Measurements from ENCODE around the gene SH2D7.

Gene SH2D7

DNA sequence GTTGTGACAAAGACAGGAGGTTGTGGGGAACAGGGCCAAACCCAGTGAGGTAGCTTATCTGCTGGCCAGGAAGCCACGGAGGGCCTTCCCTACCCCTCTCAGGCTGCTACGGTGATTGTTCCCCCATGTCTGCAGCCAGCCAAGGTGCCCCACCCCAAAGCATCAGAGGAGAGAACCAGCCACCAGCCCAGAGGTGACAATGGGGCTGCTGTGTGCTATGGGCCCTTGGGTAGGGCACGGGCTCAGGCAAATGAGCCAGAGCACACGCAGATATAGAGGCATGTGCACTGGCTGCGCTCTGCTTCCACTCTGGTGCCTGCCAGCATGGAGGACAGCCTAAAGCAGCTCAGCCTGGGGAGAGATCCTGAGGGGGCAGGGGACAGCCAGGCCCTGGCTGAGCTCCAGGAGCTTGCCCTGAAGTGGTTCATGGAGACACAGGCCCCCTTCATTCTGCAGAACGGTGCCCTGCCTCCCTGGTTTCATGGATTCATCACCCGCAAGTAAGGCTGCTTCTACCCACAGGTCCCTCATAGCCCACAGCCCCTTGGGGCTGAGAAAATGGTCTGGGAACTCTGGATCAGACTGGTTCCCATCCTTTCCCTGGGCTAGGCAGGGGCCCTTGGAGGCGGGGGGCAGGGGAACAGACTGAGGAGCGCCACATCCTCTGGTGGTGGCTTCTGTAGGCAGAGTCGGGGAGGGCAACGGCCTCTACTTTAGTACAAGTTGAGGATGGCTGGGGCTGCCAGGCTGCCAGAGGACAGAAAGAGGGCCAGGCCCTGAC is at the start of gene SH2D7:
SH2D7 (plus strand) TSS at position 301 of the 781 bp plus-strand sequence; CDS start at position 325, 24 bp downstream.
- no peak for DNase-seq (ENCODE audit: low spot score)

DNA sequence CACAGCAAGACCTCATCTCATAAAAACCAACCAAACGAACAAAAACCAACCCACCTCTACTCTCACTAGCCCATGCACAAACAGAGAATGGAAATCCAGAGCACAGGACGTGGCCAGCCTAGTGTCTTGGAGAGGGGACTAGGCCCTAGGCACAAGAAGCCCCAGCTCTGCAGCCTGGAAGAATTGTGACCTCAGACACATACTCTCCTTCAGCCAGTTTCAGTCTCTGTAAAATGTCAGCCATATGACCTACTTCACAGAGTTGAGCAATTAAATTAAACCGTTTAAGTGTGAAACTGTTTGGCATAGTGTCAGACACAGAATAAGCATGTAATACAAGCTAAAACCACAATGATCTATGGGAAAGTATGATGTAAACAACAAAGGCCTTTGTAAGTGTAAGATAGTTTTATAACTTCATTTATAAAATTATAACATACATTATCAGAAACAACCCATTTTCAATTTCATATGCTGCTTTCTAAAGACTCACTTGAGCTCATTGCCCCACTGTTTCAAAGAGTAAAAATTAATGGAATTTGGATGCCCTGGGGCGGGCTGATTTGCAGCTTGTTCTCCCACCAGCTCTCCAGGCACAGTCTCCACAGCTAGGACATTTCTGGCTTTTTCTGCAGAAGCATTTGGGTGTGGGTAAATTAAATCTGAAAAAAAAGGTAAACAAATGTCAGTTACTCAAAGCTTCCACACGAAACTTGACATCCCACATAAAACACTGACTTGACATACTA is 47.8 kb upstream of the SH2D7 start:
- DNase-seq (ENCODE audit: low spot score) = no peak

DNA sequence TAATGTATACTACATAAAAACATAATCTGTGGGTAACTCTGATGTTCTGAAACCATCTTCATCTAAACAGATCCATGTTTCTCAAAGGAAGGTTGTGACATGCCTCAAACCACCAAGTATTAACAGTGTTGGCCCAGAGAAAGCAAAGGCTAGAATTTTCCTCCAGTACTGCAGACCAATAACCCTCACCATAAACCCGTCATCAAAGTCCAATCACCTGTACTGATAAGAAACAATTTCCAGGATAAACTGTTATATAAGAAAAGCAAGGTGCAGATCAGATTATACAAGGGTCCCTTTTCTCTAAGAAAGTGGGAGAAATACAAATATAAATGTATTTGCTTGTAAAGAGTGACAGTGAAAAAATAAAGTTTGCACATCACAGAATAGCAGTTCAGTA is 47.2 kb upstream of the SH2D7 start:
- DNase-seq (ENCODE audit: low spot score) = no peak

DNA sequence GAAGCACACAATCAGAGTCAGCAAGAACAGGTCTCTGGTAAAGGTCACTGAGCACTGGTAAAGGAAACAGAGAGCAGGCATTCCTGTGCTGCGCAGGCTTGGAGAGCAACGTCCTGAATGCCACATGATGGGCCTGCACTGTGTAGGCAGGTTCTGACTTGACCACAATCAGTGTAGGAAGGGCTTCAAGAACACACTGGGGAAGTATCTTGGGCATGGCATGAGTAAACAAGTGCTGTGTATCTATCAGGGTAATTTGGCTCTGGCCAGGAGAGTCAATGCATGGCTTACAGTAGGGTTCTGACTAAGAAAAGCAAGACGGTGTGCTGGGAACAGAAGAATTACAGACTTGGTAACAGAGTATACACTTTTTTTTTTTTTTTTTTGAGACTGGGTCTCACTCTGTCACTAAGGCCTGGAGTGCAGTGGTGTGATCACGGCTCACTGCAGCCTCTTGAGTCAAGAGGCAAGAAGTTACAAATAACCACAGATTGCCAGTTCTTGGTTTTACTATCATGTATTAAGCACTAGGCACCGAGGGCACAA is 45.5 kb upstream of the SH2D7 start:
- DNase-seq (ENCODE audit: low spot score) = no peak

DNA sequence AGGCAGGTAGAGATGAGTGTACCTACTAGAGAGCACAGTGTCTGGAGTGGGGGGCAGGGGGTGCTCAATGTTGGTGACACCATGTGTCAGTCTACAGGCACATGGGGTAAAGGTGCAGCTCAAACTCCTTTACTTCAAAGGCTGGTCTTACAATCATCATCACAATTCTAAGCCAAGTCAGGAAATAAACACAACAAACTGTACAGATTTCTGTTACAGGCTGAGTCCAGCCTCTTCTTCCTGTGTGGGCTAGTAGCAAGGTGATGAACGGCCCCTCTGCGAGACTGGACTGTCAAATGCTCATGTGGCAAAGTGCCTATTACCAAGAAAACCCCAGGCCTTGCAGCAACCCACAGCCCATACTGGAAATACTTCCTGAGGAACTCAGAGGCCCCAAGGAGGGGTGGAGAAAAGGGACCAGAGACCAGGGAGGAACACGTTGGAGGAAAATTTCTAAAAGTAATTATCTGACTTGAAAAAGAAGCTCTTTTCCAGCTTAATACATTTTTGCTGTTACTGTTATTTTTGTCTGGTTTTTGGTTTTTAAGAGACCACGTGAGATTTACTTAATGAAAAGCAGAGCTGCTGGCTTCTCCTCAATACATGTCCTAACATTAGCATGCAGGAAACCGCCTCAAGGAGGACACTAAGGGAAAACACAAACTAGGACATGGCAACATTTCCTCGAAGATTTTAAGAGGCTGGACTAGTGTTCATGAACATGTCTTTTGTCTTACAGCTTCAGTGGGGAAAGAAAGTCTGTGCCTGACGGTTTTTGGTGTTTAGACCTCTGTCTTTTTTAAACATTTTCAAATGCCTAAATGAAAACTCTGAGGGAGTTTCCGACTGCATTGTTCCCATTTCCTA is 44.4 kb upstream of the SH2D7 start:
- DNase-seq (ENCODE audit: low spot score) = no peak

GRCh38 chr15:78048628-78048920 is 43.8 kb upstream of the SH2D7 start:
- no peak for DNase-seq (ENCODE audit: low spot score)

GRCh38 chr15:78049691-78050440 is 42.5 kb upstream of the SH2D7 start:
- no peak for DNase-seq (ENCODE audit: low spot score)

DNA sequence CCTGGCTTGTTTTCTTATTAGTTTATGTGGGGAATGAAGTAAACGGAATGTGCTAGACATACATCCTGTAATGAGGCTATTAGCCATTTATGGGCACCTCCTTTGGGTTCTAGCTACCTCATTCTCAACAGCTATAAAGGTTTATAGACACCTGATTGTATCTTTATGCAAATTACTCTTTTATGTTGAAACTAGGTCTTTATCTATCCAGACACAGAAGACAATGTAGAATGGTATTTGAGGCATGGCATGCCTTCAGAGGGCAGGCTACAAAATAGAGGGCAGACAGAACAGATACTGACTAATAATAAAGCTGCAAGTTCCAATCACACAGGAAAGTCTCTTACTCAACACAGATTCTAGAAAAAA is 41.9 kb upstream of the SH2D7 start:
- no peak for DNase-seq (ENCODE audit: low spot score)

GRCh38 chr15:78050826-78051225 is 41.5 kb upstream of the SH2D7 start:
- no peak for DNase-seq (ENCODE audit: low spot score)

- DNase-seq (ENCODE audit: low spot score) = no peak
These were observed 40.8 kb upstream of the SH2D7 start for GRCh38 chr15:78051596-78051995.

- no peak for DNase-seq (ENCODE audit: low spot score)
These were observed 40.4 kb upstream of the SH2D7 start for GRCh38 chr15:78052001-78052401.

- DNase-seq (ENCODE audit: low spot score) = no peak
These were observed 39.8 kb upstream of the SH2D7 start for GRCh38 chr15:78052545-78052944.

- no peak for DNase-seq (ENCODE audit: low spot score)
These were observed 37.8 kb upstream of the SH2D7 start for GRCh38 chr15:78054518-78054917.

DNA sequence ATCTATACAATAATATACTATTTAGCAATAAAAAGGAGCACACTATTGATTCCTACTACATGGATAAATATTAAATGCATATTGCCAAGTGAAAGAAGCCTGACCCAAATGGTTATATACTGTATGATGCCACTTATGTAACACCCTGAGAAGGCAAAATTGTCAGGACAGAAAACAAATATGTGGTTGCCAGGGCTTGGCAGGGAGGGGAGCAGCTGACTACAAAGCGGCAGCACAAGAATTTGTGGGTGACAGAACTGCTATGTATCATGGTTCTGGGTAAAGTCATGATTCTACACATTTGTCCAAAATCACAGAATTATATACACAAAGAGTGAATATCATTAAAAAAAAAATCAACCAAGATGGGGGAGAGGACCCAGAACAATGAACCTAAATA is 37.4 kb upstream of the SH2D7 start:
- DNase-seq (ENCODE audit: low spot score) = no peak

- DNase-seq (ENCODE audit: low spot score) = no peak
These were observed 36.2 kb upstream of the SH2D7 start for GRCh38 chr15:78055919-78056713.

GRCh38 chr15:78056714-78057269 is 35.6 kb upstream of the SH2D7 start:
- no peak for DNase-seq (ENCODE audit: low spot score)

GRCh38 chr15:78057803-78058202 is 34.6 kb upstream of the SH2D7 start:
- DNase-seq (ENCODE audit: low spot score) = no peak

DNA sequence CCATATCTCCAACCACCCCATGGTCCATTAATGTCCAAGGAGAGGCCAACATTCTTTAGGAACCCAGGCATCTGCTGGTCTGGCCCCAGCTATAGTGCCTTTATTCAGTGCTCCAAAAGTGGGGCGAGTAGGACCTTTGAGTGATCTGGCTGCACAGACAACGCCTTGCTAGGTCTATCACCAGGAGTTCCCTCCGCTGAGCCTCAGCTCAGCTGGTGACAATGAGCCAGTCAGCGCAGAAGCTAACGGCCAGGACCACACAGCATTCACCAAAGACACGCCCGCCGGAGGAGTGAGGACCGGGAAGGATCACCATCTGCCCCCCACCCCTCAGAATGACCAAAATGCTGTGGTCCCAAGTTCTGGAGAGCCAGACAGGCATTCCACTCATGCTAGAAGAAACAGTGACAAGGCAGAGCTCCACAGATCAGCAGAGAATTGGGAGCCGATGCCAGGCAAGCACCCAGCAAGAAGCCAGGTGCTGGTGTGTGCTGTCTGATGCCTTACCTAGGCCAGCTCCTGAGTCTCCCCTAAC is 33.9 kb upstream of the SH2D7 start:
- DNase-seq (ENCODE audit: low spot score) = no peak

DNA sequence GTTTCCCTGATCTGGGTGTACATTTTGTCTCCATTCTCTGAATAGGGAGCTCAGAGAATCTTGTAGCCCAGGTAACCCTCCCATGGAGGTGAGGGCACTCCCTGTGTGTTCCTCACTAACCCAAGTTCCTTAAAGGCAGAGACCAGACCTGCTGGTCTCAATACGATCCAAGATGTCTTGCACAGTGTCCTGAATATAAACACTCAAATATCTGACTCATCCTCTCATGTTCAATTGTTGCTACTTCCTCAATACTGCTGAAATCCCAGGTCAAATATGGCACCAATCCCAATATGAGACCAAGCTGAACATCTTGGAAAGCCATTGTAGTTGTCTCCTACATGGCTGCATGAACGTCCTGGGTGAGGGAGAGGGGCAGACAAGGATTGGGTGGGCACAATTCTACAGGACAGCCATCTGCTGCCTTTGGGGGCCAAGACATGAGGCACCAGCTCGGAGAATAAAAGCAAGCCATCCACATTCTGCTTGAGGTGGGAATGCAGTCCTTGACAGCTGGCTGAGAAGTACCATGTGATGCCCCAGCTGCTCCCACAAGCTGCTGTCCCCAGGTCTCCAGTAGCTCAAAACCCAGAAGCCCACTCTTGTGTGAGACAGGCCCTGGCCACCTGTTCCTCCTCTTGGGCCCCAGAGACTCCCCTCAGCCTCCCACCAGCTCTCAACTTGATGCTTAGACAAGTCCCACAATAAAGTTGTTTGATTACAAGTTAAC is 33.1 kb upstream of the SH2D7 start:
- no peak for DNase-seq (ENCODE audit: low spot score)

DNA sequence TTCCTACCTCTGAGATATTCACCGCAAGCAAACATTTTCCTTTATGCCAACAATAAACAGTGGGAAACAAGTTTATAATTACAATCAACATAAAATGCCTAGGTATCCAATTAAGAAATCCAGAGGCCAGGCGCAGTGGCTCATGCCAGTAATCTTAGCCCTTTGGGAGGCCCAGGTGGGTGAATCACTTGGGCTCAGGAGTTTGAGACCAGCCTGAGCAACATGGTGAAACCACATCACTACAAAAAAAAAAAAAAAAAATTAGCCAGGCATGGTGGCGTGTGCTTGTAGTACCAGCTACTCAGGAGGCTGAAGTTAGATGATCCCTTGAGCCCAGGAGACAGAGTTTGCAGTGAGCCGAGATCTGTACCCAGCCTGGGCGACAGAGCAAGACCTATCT is 32.1 kb upstream of the SH2D7 start:
- no peak for DNase-seq (ENCODE audit: low spot score)

Data from hematopoietic multipotent progenitor cell treated with erythropoietin and hydrocortisone succinate and interleukin-3 and kit ligand, for 17 days (in vitro differentiated cells).